ENCODE data around the gene SHISAL1.

Gene SHISAL1

GRCh38 chr22:44297470-44298061, 15.2 kb downstream of the SHISAL1 start:
- no peak overlapping the region for H2AK5ac ChIP-seq (ENCODE audit: low read length)
- H2BK120ac ChIP-seq (ENCODE audit: insufficient read depth, low read length, poor library complexity): no peak overlapping the region
- no peaks in the 10 kb centered on the region for H3K36me3 ChIP-seq (ENCODE audit: control insufficient read depth in 1 of 2, insufficient read depth in 2 of 2, low read length in 2 of 2)
- H2BK12ac ChIP-seq (ENCODE audit: low read length): no peak overlapping the region
- no CpG with 5 or more reads among the region's 14 CpGs for WGBS (ENCODE audit: extremely low coverage, insufficient coverage, insufficient read length)
- no peak overlapping the region for H3K27ac ChIP-seq (ENCODE audit: low read depth, low read length)
- H3K9ac ChIP-seq (ENCODE audit: low read length): no peak overlapping the region
- H3K4ac ChIP-seq (ENCODE audit: low read depth, low read length): no peak overlapping the region
- H3K9me3 ChIP-seq (ENCODE audit: insufficient read depth, low read depth, low read length): peaks cover 2% of the 10 kb centered on the region
- DNase-seq: no peak
- H3K79me1 ChIP-seq (ENCODE audit: low read length): no peaks in the 10 kb centered on the region
- H3K23ac ChIP-seq (ENCODE audit: low read length): no peak overlapping the region
- no peaks in the 10 kb centered on the region for H3K79me2 ChIP-seq (ENCODE audit: control insufficient read depth, insufficient read depth, low read length, poor library complexity)
- no peak overlapping the region for H4K91ac ChIP-seq (ENCODE audit: low read depth, low read length)
- H3K4me2 ChIP-seq (ENCODE audit: low read length): no peak overlapping the region
- H3K4me1 ChIP-seq (ENCODE audit: control insufficient read depth in 1 of 2, insufficient read depth in 2 of 2, low read length in 2 of 2): no peaks in the 10 kb centered on the region
- no peaks in the 10 kb centered on the region for H3K27me3 ChIP-seq (ENCODE audit: insufficient read depth, low read length)
- no peak overlapping the region for H2AFZ ChIP-seq (ENCODE audit: insufficient read depth, low read length, poor library complexity)
- no peak overlapping the region for H4K8ac ChIP-seq (ENCODE audit: low read depth, low read length)
- no peak overlapping the region for H3K18ac ChIP-seq (ENCODE audit: low read length)
- no peak overlapping the region for H3K14ac ChIP-seq (ENCODE audit: low read length)
- H2BK5ac ChIP-seq (ENCODE audit: low read depth, low read length, poor library complexity): no peak overlapping the region
- H4K12ac ChIP-seq (ENCODE audit: low read depth, low read length): no peak overlapping the region
- H3K4me3 ChIP-seq (ENCODE audit: low read depth, low read length): no peak overlapping the region

DNA sequence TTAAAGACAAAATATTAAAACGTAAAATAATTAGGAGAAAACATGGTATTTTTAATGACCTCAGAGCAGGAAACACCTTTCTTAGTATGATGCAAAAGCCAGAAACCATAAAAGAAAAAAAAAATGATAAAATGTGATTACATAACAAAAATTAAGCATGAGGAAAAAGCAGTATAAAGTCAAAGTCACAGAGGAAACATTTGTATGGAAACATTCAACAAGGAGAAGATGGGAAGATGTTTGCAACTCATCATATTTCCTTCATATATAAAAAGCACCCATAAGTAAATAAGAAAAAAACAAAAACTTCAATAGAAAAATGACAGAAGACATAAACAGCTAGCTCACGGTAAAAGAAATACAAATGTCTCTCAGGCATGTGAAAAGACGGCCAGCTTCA, 17.3 kb downstream of the SHISAL1 start:
- no CpG with 5 or more reads among the region's 3 CpGs for WGBS (ENCODE audit: extremely low coverage, insufficient coverage, insufficient read length)

GRCh38 chr22:44293876-44294275, 18.9 kb downstream of the SHISAL1 start:
- Histone ChIP-seq H3K4me2 (ENCODE audit: low read length) (no peak overlapping the region), H2AFZ (ENCODE audit: insufficient read depth, low read length, poor library complexity) (no peak overlapping the region), H3K4me3 (ENCODE audit: low read depth, low read length) (no peak overlapping the region), H2BK120ac (ENCODE audit: insufficient read depth, low read length, poor library complexity) (no peak overlapping the region), H3K9ac (ENCODE audit: low read length) (no peak overlapping the region), H2BK5ac (ENCODE audit: low read depth, low read length, poor library complexity) (no peak overlapping the region), H4K91ac (ENCODE audit: low read depth, low read length) (no peak overlapping the region), H3K4me1 (ENCODE audit: control insufficient read depth in 1 of 2, insufficient read depth in 2 of 2, low read length in 2 of 2) (no peaks in the 10 kb centered on the region), H3K79me1 (ENCODE audit: low read length) (no peaks in the 10 kb centered on the region), H3K14ac (ENCODE audit: low read length) (no peak overlapping the region), H2AK5ac (ENCODE audit: low read length) (no peak overlapping the region), H3K23ac (ENCODE audit: low read length) (no peak overlapping the region), H2BK12ac (ENCODE audit: low read length) (no peak overlapping the region), H3K79me2 (ENCODE audit: control insufficient read depth, insufficient read depth, low read length, poor library complexity) (no peaks in the 10 kb centered on the region), H4K12ac (ENCODE audit: low read depth, low read length) (no peak overlapping the region), H3K18ac (ENCODE audit: low read length) (no peak overlapping the region), H3K9me3 (ENCODE audit: insufficient read depth, low read depth, low read length) (peaks cover 2% of the 10 kb centered on the region), H3K27ac (ENCODE audit: low read depth, low read length) (no peak overlapping the region), H3K27me3 (ENCODE audit: insufficient read depth, low read length) (no peaks in the 10 kb centered on the region), H4K8ac (ENCODE audit: low read depth, low read length) (no peak overlapping the region), H3K36me3 (ENCODE audit: control insufficient read depth in 1 of 2, insufficient read depth in 2 of 2, low read length in 2 of 2) (no peaks in the 10 kb centered on the region), H3K4ac (ENCODE audit: low read depth, low read length) (no peak overlapping the region)
- no CpG with 5 or more reads among the region's 6 CpGs for WGBS (ENCODE audit: extremely low coverage, insufficient coverage, insufficient read length)
- no peak for DNase-seq

More for the DNA sequence above, 17.3 kb downstream of the SHISAL1 start:
- Histone ChIP-seq H3K79me2 (ENCODE audit: control insufficient read depth, insufficient read depth, low read length, poor library complexity) (no peaks in the 10 kb centered on the region), H4K12ac (ENCODE audit: low read depth, low read length) (no peak overlapping the region), H3K18ac (ENCODE audit: low read length) (no peak overlapping the region), H3K14ac (ENCODE audit: low read length) (no peak overlapping the region), H3K4me1 (ENCODE audit: control insufficient read depth in 1 of 2, insufficient read depth in 2 of 2, low read length in 2 of 2) (no peaks in the 10 kb centered on the region), H2AFZ (ENCODE audit: insufficient read depth, low read length, poor library complexity) (no peak overlapping the region), H3K79me1 (ENCODE audit: low read length) (no peaks in the 10 kb centered on the region), H3K4ac (ENCODE audit: low read depth, low read length) (no peak overlapping the region), H4K8ac (ENCODE audit: low read depth, low read length) (no peak overlapping the region), H3K23ac (ENCODE audit: low read length) (no peak overlapping the region), H3K36me3 (ENCODE audit: control insufficient read depth in 1 of 2, insufficient read depth in 2 of 2, low read length in 2 of 2) (no peaks in the 10 kb centered on the region), H4K91ac (ENCODE audit: low read depth, low read length) (no peak overlapping the region), H3K4me2 (ENCODE audit: low read length) (no peak overlapping the region), H3K4me3 (ENCODE audit: low read depth, low read length) (no peak overlapping the region), H2AK5ac (ENCODE audit: low read length) (no peak overlapping the region), H2BK12ac (ENCODE audit: low read length) (no peak overlapping the region), H2BK5ac (ENCODE audit: low read depth, low read length, poor library complexity) (no peak overlapping the region), H3K9ac (ENCODE audit: low read length) (no peak overlapping the region), H3K9me3 (ENCODE audit: insufficient read depth, low read depth, low read length) (peaks cover 2% of the 10 kb centered on the region), H3K27ac (ENCODE audit: low read depth, low read length) (no peak overlapping the region), H2BK120ac (ENCODE audit: insufficient read depth, low read length, poor library complexity) (no peak overlapping the region), H3K27me3 (ENCODE audit: insufficient read depth, low read length) (no peaks in the 10 kb centered on the region)
- no peak for DNase-seq

- Histone ChIP-seq H3K9me3 (ENCODE audit: insufficient read depth, low read depth, low read length) (peaks cover 2% of the 10 kb centered on the region), H3K14ac (ENCODE audit: low read length) (no peak overlapping the region), H3K4me3 (ENCODE audit: low read depth, low read length) (no peak overlapping the region), H3K4ac (ENCODE audit: low read depth, low read length) (no peak overlapping the region), H3K4me2 (ENCODE audit: low read length) (no peak overlapping the region), H2BK5ac (ENCODE audit: low read depth, low read length, poor library complexity) (no peak overlapping the region), H3K18ac (ENCODE audit: low read length) (no peak overlapping the region), H3K4me1 (ENCODE audit: control insufficient read depth in 1 of 2, insufficient read depth in 2 of 2, low read length in 2 of 2) (no peaks in the 10 kb centered on the region), H3K36me3 (ENCODE audit: control insufficient read depth in 1 of 2, insufficient read depth in 2 of 2, low read length in 2 of 2) (no peaks in the 10 kb centered on the region), H3K79me2 (ENCODE audit: control insufficient read depth, insufficient read depth, low read length, poor library complexity) (no peaks in the 10 kb centered on the region), H2AFZ (ENCODE audit: insufficient read depth, low read length, poor library complexity) (no peak overlapping the region), H2BK120ac (ENCODE audit: insufficient read depth, low read length, poor library complexity) (no peak overlapping the region), H3K23ac (ENCODE audit: low read length) (no peak overlapping the region), H4K8ac (ENCODE audit: low read depth, low read length) (no peak overlapping the region), H2AK5ac (ENCODE audit: low read length) (no peak overlapping the region), H2BK12ac (ENCODE audit: low read length) (no peak overlapping the region), H4K91ac (ENCODE audit: low read depth, low read length) (no peak overlapping the region), H3K9ac (ENCODE audit: low read length) (no peak overlapping the region), H4K12ac (ENCODE audit: low read depth, low read length) (no peak overlapping the region), H3K27ac (ENCODE audit: low read depth, low read length) (no peak overlapping the region), H3K27me3 (ENCODE audit: insufficient read depth, low read length) (no peaks in the 10 kb centered on the region), H3K79me1 (ENCODE audit: low read length) (no peaks in the 10 kb centered on the region)
- no CpG with 5 or more reads among the region's 12 CpGs for WGBS (ENCODE audit: extremely low coverage, insufficient coverage, insufficient read length)
- DNase-seq: no peak
Observed at GRCh38 chr22:44293034-44293433, 19.7 kb downstream of the SHISAL1 start.
